Muscle layer of duodenum (tissue), 2 donors: Measurements from ENCODE around the gene ADAMTSL5.
"Not testable (repeated sequence)": the region's sequence is repeated elsewhere in the genome, so short reads cannot be mapped to it uniquely, and the experiment has no call there.

ENCODE experiments used
- H3K27ac ChIP-seq: one replicate; pipeline ENCODE4 v1.7.0; 2013; ENCODE audit warnings: mild to moderate bottlenecking, low read length
- H3K27me3 ChIP-seq: one replicate; pipeline ENCODE4 v1.7.0; 2013; ENCODE audit warnings: low read depth, mild to moderate bottlenecking, control low read depth, low read length
- H3K36me3 ChIP-seq, 2 donors: one replicate each; pipeline ENCODE4 v1.7.0; 2013; ENCODE audit warnings: low read length in 2 of 2, control low read depth in 1 of 2, mild to moderate bottlenecking in 1 of 2; ENCODE audit not compliant: insufficient read depth in 2 of 2, control insufficient read depth in 1 of 2
- H3K4me1 ChIP-seq, 2 donors: one replicate each; pipeline ENCODE4 v1.7.0; 2013; ENCODE audit warnings: low read length in 2 of 2, mild to moderate bottlenecking in 2 of 2, control low read depth in 1 of 2, moderate library complexity in 1 of 2; ENCODE audit not compliant: insufficient read depth in 2 of 2, control insufficient read depth in 1 of 2
- H3K4me3 ChIP-seq, 2 donors: one replicate each; pipeline ENCODE4 v1.7.0; 2013; ENCODE audit warnings: low read length in 2 of 2, low read depth in 1 of 2, mild to moderate bottlenecking in 1 of 2
- H3K9me3 ChIP-seq, 2 donors: one replicate each; pipeline ENCODE4 v1.7.0; 2013; ENCODE audit warnings: low read length in 2 of 2, control low read depth in 1 of 2, mild to moderate bottlenecking in 1 of 2; ENCODE audit not compliant: control insufficient read depth in 1 of 2
- donor health status: healthy.

The ADAMTSL5 gene

DNA sequence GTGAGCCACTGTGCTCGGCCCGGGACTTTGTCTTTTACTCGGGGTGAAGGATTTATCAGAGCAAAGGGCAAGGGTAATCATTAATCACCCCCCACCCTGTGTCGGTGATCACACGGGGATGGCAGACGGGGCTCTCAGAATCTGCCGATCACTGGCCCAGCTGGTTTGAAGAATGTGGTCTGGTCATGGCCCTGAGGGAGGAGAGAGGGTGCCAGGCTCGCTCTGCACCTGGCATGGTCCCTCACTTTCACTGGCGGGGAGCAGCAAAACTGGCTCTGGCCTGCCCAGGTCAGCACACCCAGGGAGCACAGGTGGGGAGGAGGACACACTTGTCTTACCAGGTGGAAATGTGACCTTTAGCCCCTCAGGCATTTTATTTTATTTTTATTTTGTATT lies 11.6 kb downstream of the ADAMTSL5 start:
- Histone ChIP-seq H3K9me3 (peaks cover 0 to 2% of the 10 kb centered on the region in 2 donors), H3K27ac (no peak overlapping the region), H3K27me3 (peaks cover 13% of the 10 kb centered on the region), H3K36me3 (no peaks in the 10 kb centered on the region), H3K4me1 (no peaks in the 10 kb centered on the region), H3K4me3 (no peak overlapping the region)

DNA sequence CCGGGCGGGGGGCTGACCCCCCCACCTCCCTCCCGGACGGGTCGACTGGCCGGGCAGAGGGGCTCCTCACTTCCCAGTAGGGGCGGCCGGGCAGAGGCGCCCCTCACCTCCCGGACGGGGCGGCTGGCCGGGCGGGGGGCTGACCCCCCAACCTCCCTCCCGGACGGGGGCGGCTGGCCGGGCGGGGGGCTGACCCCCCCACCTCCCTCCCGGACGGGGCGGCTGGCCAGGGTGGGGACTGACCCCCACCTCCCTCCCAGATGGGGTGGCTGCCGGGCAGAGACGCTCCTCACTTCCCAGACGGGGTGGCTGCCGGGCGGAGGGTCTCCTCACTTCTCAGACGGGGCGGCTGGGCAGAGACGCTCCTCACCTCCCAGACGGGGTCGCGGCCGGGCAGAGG lies 13.6 kb downstream of the ADAMTSL5 start:
- not testable (repeated sequence) for H3K4me3 ChIP-seq, H3K27ac ChIP-seq, H3K4me1 ChIP-seq, H3K36me3 ChIP-seq, H3K9me3 ChIP-seq
- peaks cover 13% of the 10 kb centered on the region for H3K27me3 ChIP-seq

GRCh38 chr19:1497578-1498235 lies 15.1 kb downstream of the ADAMTSL5 start:
- Histone ChIP-seq H3K9me3 (no peaks in the 10 kb centered on the region), H3K27me3 (no peaks in the 10 kb centered on the region), H3K36me3 (no peaks in the 10 kb centered on the region), H3K4me3 (no peak overlapping the region), H3K27ac (no peak overlapping the region), H3K4me1 (no peaks in the 10 kb centered on the region)

GRCh38 chr19:1496714-1497577 lies 15.9 kb downstream of the ADAMTSL5 start:
- no peaks in the 10 kb centered on the region for H3K27me3 ChIP-seq

GRCh38 chr19:1495799-1496713 lies 16.8 kb downstream of the ADAMTSL5 start:
- Histone ChIP-seq H3K4me3 (no peak overlapping the region), H3K27ac (no peak overlapping the region), H3K9me3 (no peaks in the 10 kb centered on the region), H3K27me3 (no peaks in the 10 kb centered on the region), H3K36me3 (no peaks in the 10 kb centered on the region), H3K4me1 (peaks cover 0 to 8% of the 10 kb centered on the region in 2 donors)

More at GRCh38 chr19:1496714-1497577, 15.9 kb downstream of the ADAMTSL5 start:
- Histone ChIP-seq H3K4me3 (no peak overlapping the region), H3K36me3 (no peaks in the 10 kb centered on the region), H3K4me1 (no peaks in the 10 kb centered on the region), H3K27ac (no peak overlapping the region), H3K9me3 (no peaks in the 10 kb centered on the region)

DNA sequence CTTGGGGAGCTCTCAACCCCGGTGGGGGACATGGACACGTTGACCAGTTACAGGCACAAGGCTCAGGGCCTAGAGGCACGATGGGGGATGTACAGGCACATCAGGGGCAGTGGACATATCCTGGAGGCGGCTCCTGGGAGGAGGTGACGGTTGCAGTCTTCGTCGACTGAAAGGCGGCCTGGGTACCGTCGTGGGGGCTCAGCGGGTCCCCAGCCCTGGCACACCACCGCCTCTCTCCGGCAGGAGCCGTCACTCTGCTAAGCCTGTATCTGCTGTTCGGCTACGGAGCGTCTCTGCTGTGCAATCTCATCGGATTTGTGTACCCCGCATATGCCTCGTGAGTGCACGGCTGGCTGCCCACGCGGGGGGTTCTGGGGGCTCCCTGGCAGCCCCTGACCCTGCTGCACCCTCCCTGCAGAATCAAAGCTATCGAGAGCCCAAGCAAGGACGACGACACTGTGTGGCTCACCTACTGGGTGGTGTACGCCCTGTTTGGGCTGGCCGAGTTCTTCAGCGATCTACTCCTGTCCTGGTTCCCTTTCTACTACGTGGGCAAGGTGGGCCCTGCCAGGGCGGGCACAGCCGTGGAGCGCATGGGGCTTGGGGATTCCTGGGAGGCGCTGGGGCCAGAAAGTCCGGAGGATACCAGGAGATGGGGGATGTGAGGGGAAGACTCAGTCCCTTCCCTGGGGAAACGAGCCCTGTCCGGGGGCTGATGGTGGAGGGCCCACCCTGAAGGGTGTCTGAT lies 17.6 kb downstream of the ADAMTSL5 start:
- no peak overlapping the region for H3K4me3 ChIP-seq
- no peaks in the 10 kb centered on the region for H3K9me3 ChIP-seq
- no peaks in the 10 kb centered on the region for H3K27me3 ChIP-seq
- no peak overlapping the region for H3K27ac ChIP-seq
- H3K4me1 ChIP-seq, result peaks cover 0 to 9% of the 10 kb centered on the region in 2 donors
- no peaks in the 10 kb centered on the region for H3K36me3 ChIP-seq

GRCh38 chr19:1494115-1494815 lies 18.6 kb downstream of the ADAMTSL5 start:
- Histone ChIP-seq H3K4me3 (no peak overlapping the region), H3K27me3 (no peaks in the 10 kb centered on the region), H3K4me1 (peaks cover 0 to 18% of the 10 kb centered on the region in 2 donors), H3K36me3 (no peaks in the 10 kb centered on the region), H3K27ac (no peak overlapping the region), H3K9me3 (no peaks in the 10 kb centered on the region)

DNA sequence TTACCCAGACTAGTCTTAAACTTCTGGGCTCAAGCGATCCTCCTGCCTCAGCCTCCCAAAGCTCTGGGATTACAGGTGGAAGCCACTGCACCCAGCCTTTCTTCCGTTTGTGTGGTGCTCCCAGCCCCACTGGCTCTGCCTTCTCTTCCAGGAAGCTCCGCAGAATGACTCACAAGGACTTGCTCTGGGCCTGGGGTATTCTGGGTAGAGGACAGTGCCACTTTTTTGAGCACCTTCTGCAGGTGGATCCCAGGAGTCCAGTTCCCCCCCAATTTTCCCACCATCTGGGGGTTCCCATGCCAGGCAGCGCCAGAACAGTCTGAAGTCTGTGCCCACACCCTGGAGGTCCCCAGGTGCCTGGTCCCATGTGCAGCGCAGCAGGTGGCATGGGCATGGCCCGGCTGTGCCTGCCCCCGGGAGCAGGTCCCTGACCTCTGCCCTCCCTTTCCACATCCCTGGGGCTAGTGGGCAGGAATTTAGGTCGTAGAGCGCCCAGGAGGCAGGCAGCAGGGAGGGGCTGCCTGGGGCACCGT lies 20.3 kb downstream of the ADAMTSL5 start:
- no peak overlapping the region for H3K4me3 ChIP-seq

GRCh38 chr19:1491849-1492170 lies 21.0 kb downstream of the ADAMTSL5 start:
- Histone ChIP-seq H3K36me3 (no peaks in the 10 kb centered on the region), H3K27me3 (no peaks in the 10 kb centered on the region), H3K4me1 (peaks cover 0 to 18% of the 10 kb centered on the region in 2 donors), H3K4me3 (peak overlapping the region; percentile 42 to 75), H3K9me3 (no peaks in the 10 kb centered on the region), H3K27ac (peak overlapping the region; percentile 72)

More for the DNA sequence above, 20.3 kb downstream of the ADAMTSL5 start:
- Histone ChIP-seq H3K9me3 (no peaks in the 10 kb centered on the region), H3K4me1 (peaks cover 0 to 18% of the 10 kb centered on the region in 2 donors), H3K27me3 (no peaks in the 10 kb centered on the region), H3K36me3 (no peaks in the 10 kb centered on the region), H3K27ac (no peak overlapping the region)
